CD8-positive, alpha-beta memory T cell (primary cell): ENCODE data around the gene PHF20. TPM values are rescaled to one million over a fixed set of nuclear protein-coding genes. Genes with fewer than 3 reads are reported as not detected.

Experiments used
- CTCF ChIA-PET: fragments of 350-600 bp; sonication (Branson Sonifier 250); formaldehyde crosslinking; loops from one replicate; lab custom pipeline; 2021; ENCODE audit warnings: antibody characterized with exemption; lab: Charles Lee
- POLR2A ChIA-PET: fragments of 350-600 bp; sonication (Branson Sonifier 250); formaldehyde crosslinking; loops from one replicate; lab custom pipeline; 2021; ENCODE audit warnings: antibody characterized with exemption; lab: Charles Lee
- DNase-seq, 5 donors: peaks; one replicate each; pipeline versions ENCODE4 v3.0.0 to v3.0.0-alpha.2; 2020 to 2022; ENCODE audit warnings: mixed read lengths in 1 of 5
- H3K27ac ChIP-seq: one replicate; pipeline ENCODE4 v1.7.0; 2013; ENCODE audit warnings: low read depth, mild to moderate bottlenecking, low read length, moderate library complexity
- H3K27me3 ChIP-seq: 2 replicates; pipeline ENCODE4 v1.7.0; 2013; ENCODE audit warnings: low read length, mild to moderate bottlenecking; ENCODE audit not compliant: insufficient read depth, poor library complexity, severe bottlenecking
- H3K36me3 ChIP-seq: 2 replicates; pipeline ENCODE4 v1.7.0; 2013; ENCODE audit warnings: mild to moderate bottlenecking, low read length, moderate library complexity; ENCODE audit not compliant: insufficient read depth
- H3K4me1 ChIP-seq: 2 replicates; pipeline ENCODE4 v1.7.0; 2013; ENCODE audit warnings: mild to moderate bottlenecking, low read length, moderate library complexity; ENCODE audit not compliant: insufficient read depth
- H3K4me3 ChIP-seq: 2 replicates; pipeline ENCODE4 v1.7.0; 2013; ENCODE audit warnings: mild to moderate bottlenecking, low read length
- H3K9me3 ChIP-seq: 2 replicates; pipeline ENCODE4 v1.7.0; 2013; ENCODE audit warnings: mild to moderate bottlenecking, low read length
- H3K27ac Mint-ChIP-seq, 8 donors: one replicate each; pipeline ENCODE4 v1.8.0; 2020 to 2021; ENCODE audit warnings: mixed read lengths in 8 of 8, mild to moderate bottlenecking in 6 of 8, inconsistent platforms in 3 of 8, moderate library complexity in 3 of 8
- H3K27me3 Mint-ChIP-seq, 2 donors: one replicate each; pipeline ENCODE4 v1.8.0; 2020 to 2021; ENCODE audit warnings: mixed read lengths in 2 of 2, mild to moderate bottlenecking in 1 of 2, moderate library complexity in 1 of 2
- H3K36me3 Mint-ChIP-seq, 3 donors: one replicate each; pipeline ENCODE4 v1.8.0; 2020 to 2021; ENCODE audit warnings: mixed read lengths in 3 of 3, inconsistent platforms in 1 of 3, mild to moderate bottlenecking in 1 of 3
- H3K4me1 Mint-ChIP-seq, 3 donors: one replicate each; pipeline ENCODE4 v1.8.0; 2020 to 2021; ENCODE audit warnings: mixed read lengths in 3 of 3, inconsistent platforms in 1 of 3, mild to moderate bottlenecking in 1 of 3
- H3K4me3 Mint-ChIP-seq, 7 donors: one replicate each; pipeline ENCODE4 v1.8.0; 2020 to 2021; ENCODE audit warnings: mixed read lengths in 7 of 7, mild to moderate bottlenecking in 6 of 7, moderate library complexity in 4 of 7, inconsistent platforms in 2 of 7
- H3K9me3 Mint-ChIP-seq, 5 donors: one replicate each; pipeline ENCODE4 v1.8.0; 2020 to 2022; ENCODE audit warnings: mixed read lengths in 5 of 5, mild to moderate bottlenecking in 3 of 5, moderate library complexity in 2 of 5, inconsistent platforms in 1 of 5
- polyA plus RNA-seq: library from polyadenylated mRNA; unstranded; fragments of 300-500 nt; fragmentation: Illumina TruSeq; gene quantifications from one replicate; pipeline ENCODE4 v1.2.3, GENCODE V29; 2021
- total RNA-seq, 2 experiments: library from RNA; stranded (reverse); gene quantifications; one replicate each; pipeline ENCODE4 v1.2.3, GENCODE V29; 2021

The PHF20 gene
- total and polyA plus RNA-seq, 3 experiments from 2014 or later = 53.9 to 124 (median 54.3) TPM

DNA sequence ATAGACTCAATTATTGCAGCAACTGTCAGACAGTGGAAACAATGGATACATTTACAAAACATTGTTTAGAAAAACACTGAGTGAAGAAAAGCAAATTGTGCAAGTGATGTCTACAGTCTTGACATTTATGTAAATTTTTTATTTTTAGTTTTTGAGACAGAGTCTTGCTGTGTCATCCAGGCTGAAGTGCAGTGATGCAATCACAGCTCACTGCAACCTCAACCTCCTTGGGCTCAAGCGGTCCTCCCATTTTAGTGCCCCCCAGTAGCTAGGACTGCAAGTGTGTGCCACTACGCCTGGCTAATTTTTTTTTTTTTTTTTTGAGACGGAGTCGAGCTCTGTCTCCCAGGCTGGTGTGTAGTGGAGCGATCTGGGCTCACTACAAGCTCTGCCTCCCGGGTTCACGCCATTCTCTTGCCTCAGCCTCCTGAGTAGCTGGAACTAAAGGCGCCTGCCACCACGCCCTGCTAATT lies 206.3 kb downstream of the PHF20 start:
- H3K36me3 Mint-ChIP-seq = peaks cover 0 to 2% (median 0%) of the 10 kb centered on the region in 3 donors
- Histone ChIP-seq H3K4me1 (no peaks in the 10 kb centered on the region), H3K9me3 (no peaks in the 10 kb centered on the region), H3K36me3 (no peaks in the 10 kb centered on the region), H3K4me3 (no peak overlapping the region), H3K27me3 (no peaks in the 10 kb centered on the region), H3K27ac (no peak overlapping the region)
- H3K27ac Mint-ChIP-seq = no peak overlapping the region
- H3K4me1 Mint-ChIP-seq = no peaks in the 10 kb centered on the region
- POLR2A ChIA-PET = no interaction called here
- CTCF ChIA-PET = interaction anchor here (3.9 kb wide), 1 partner anchor 15 kb away, joined by 20 read pairs; no protein-coding TSS in a partner anchor
- no peak overlapping the region for H3K4me3 Mint-ChIP-seq
- H3K27me3 Mint-ChIP-seq = peaks cover 7 to 12% of the 10 kb centered on the region in 2 donors
- DNase-seq = no peak
- H3K9me3 Mint-ChIP-seq = no peaks in the 10 kb centered on the region

DNA sequence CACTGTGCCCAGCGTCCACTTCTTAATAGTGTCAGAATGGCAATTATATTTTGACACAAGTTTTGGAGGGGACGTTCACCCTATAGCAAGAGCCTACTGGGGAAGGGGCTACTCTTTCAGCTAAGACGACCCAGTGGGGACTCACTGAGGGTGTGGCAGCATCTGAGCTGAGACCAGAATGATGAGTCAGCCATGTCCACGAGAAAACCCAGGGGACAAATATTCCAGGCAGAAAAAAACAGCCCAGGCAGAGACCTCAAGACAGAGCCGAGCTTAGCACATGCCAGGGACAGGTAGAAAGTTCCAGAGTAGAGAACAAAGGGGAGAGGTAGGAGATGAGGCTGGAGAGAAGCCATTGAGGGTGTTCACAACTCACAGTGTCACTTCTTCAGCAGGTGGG lies 207.7 kb downstream of the PHF20 start:
- no peak for DNase-seq
- CTCF ChIA-PET = interaction anchor here (1.1 to 3.9 kb wide), 3 partner anchors 11 to 159 kb away, joined by 3 to 20 read pairs (median 3); no protein-coding TSS in a partner anchor
- H3K4me1 Mint-ChIP-seq = peaks cover 0 to 2% (median 0%) of the 10 kb centered on the region in 3 donors
- H3K27ac Mint-ChIP-seq = no peak overlapping the region
- Histone ChIP-seq H3K4me1 (no peaks in the 10 kb centered on the region), H3K4me3 (no peak overlapping the region), H3K9me3 (no peaks in the 10 kb centered on the region), H3K27me3 (no peaks in the 10 kb centered on the region), H3K36me3 (no peaks in the 10 kb centered on the region), H3K27ac (no peak overlapping the region)
- peaks cover 0 to 2% (median 0%) of the 10 kb centered on the region in 3 donors for H3K36me3 Mint-ChIP-seq
- no peak overlapping the region for H3K4me3 Mint-ChIP-seq
- no peaks in the 10 kb centered on the region for H3K9me3 Mint-ChIP-seq
- peaks cover 7 to 8% of the 10 kb centered on the region in 2 donors for H3K27me3 Mint-ChIP-seq
- POLR2A ChIA-PET = no interaction called here

DNA sequence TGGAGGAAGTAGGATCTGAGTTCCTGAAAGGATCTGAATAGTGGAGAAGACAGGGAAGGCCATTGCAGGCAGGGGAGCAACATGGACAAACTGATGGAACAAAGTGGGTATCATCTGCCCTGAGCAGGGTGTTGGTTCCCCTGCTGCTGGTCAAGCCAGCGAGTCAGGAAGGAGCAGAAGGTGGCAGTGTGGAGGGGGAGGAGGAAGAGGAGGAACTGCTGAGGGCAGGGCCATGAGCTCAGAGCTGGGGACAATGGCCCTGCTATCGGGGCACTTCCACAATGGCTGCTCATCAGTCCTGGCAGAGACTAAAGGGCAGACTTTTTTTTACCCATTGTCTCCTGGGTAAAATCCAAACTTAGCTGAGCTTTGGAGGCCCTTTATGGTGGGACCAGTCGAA lies 210.2 kb downstream of the PHF20 start:
- Histone ChIP-seq H3K36me3 (no peaks in the 10 kb centered on the region), H3K9me3 (no peaks in the 10 kb centered on the region), H3K27ac (no peak overlapping the region), H3K4me1 (no peaks in the 10 kb centered on the region), H3K4me3 (no peak overlapping the region), H3K27me3 (no peaks in the 10 kb centered on the region)
- H3K36me3 Mint-ChIP-seq = peaks cover 0 to 2% (median 0%) of the 10 kb centered on the region in 3 donors
- peaks cover 0 to 2% (median 0%) of the 10 kb centered on the region in 3 donors for H3K4me1 Mint-ChIP-seq
- ChIA-PET CTCF (interaction anchor here (2.0 to 3.9 kb wide), 3 partner anchors 11 to 157 kb away, joined by 4 to 20 read pairs (median 7); no protein-coding TSS in a partner anchor), POLR2A (interaction anchor here (0.6 kb wide), 1 partner anchor 28 kb away, joined by 3 read pairs; no protein-coding TSS in a partner anchor)
- H3K9me3 Mint-ChIP-seq = no peaks in the 10 kb centered on the region
- peak overlapping the region in 1 of 8 donors; percentile 95 for H3K27ac Mint-ChIP-seq
- peaks cover 6 to 9% of the 10 kb centered on the region in 2 donors for H3K27me3 Mint-ChIP-seq
- H3K4me3 Mint-ChIP-seq = no peak overlapping the region
- DNase-seq = no peak

- peaks cover 7 to 12% of the 10 kb centered on the region in 2 donors for H3K27me3 Mint-ChIP-seq
- no peaks in the 10 kb centered on the region for H3K9me3 ChIP-seq
- POLR2A ChIA-PET = no interaction called here
Observed at GRCh38 chr20:35984382-35984781, 212.6 kb downstream of the PHF20 start.

GRCh38 chr20:35985806-35986205 lies 214.0 kb downstream of the PHF20 start:
- Histone ChIP-seq H3K36me3 (no peaks in the 10 kb centered on the region), H3K9me3 (no peaks in the 10 kb centered on the region), H3K27me3 (peaks cover 5% of the 10 kb centered on the region), H3K27ac (no peak overlapping the region), H3K4me3 (no peak overlapping the region), H3K4me1 (no peaks in the 10 kb centered on the region)
- no peaks in the 10 kb centered on the region for H3K9me3 Mint-ChIP-seq
- H3K27me3 Mint-ChIP-seq = peaks cover 5 to 13% of the 10 kb centered on the region in 2 donors
- peaks cover 0 to 2% (median 0%) of the 10 kb centered on the region in 3 donors for H3K4me1 Mint-ChIP-seq
- no peak for DNase-seq
- no peak overlapping the region for H3K4me3 Mint-ChIP-seq
- CTCF ChIA-PET = interaction anchor here (1.0 to 1.7 kb wide), 2 partner anchors 9 to 153 kb away, joined by 3 to 6 read pairs; no protein-coding TSS in a partner anchor
- no peak overlapping the region for H3K27ac Mint-ChIP-seq
- H3K36me3 Mint-ChIP-seq = peaks cover 0 to 2% (median 0%) of the 10 kb centered on the region in 3 donors
- POLR2A ChIA-PET = no interaction called here

More at GRCh38 chr20:35984382-35984781, 212.6 kb downstream of the PHF20 start:
- peaks cover 5% of the 10 kb centered on the region for H3K27me3 ChIP-seq
- peak overlapping the region in 1 of 8 donors; percentile 55 for H3K27ac Mint-ChIP-seq
- H3K36me3 Mint-ChIP-seq = peaks cover 0 to 2% (median 0%) of the 10 kb centered on the region in 3 donors
- H3K27ac ChIP-seq = no peak overlapping the region
- no peaks in the 10 kb centered on the region for H3K4me1 ChIP-seq
- peaks cover 0 to 2% (median 0%) of the 10 kb centered on the region in 3 donors for H3K4me1 Mint-ChIP-seq
- CTCF ChIA-PET = interaction anchor here (1.7 to 1.9 kb wide), 2 partner anchors 10 to 154 kb away, joined by 4 to 6 read pairs; no protein-coding TSS in a partner anchor
- H3K4me3 Mint-ChIP-seq = no peak overlapping the region
- no peak for DNase-seq
- no peak overlapping the region for H3K4me3 ChIP-seq
- no peaks in the 10 kb centered on the region for H3K36me3 ChIP-seq
- no peaks in the 10 kb centered on the region for H3K9me3 Mint-ChIP-seq

DNA sequence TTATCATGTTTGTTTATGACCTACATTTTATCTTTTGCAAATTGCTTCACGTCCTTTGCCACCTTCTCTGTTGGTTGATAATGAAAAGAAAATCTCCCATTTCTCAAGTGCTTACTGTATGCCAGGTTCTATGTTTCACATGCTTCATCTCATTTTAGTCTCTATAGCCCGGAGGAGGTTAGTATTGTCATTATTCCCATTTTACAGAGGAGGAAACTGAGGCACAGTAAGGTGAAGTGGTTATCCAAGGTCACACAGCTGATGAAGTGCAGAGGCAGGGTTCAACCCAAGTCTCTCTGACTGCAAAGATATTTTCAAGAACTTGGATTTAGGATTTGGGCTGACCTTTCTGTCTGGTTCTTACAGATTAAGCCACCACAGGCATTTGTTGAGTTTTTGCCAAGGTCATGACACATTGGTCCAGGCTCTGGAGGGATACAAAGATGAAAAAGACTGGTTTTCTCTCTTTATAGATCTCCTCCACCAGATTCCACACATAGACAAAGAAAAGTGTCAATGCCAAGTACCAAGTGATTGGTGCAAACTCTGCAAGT lies 217.2 kb downstream of the PHF20 start:
- DNase-seq = no peak
- CTCF ChIA-PET = no interaction called here
- peaks cover 5 to 13% of the 10 kb centered on the region in 2 donors for H3K27me3 Mint-ChIP-seq
- peaks cover 5 to 7% (median 5%) of the 10 kb centered on the region in 3 donors for H3K4me1 Mint-ChIP-seq
- Histone ChIP-seq H3K27ac (no peak overlapping the region), H3K27me3 (peaks cover 5% of the 10 kb centered on the region), H3K4me1 (no peaks in the 10 kb centered on the region), H3K9me3 (no peaks in the 10 kb centered on the region), H3K4me3 (no peak overlapping the region), H3K36me3 (no peaks in the 10 kb centered on the region)
- no peaks in the 10 kb centered on the region for H3K9me3 Mint-ChIP-seq
- no peaks in the 10 kb centered on the region for H3K36me3 Mint-ChIP-seq
- POLR2A ChIA-PET = no interaction called here
- no peak overlapping the region for H3K27ac Mint-ChIP-seq
- H3K4me3 Mint-ChIP-seq = no peak overlapping the region

DNA sequence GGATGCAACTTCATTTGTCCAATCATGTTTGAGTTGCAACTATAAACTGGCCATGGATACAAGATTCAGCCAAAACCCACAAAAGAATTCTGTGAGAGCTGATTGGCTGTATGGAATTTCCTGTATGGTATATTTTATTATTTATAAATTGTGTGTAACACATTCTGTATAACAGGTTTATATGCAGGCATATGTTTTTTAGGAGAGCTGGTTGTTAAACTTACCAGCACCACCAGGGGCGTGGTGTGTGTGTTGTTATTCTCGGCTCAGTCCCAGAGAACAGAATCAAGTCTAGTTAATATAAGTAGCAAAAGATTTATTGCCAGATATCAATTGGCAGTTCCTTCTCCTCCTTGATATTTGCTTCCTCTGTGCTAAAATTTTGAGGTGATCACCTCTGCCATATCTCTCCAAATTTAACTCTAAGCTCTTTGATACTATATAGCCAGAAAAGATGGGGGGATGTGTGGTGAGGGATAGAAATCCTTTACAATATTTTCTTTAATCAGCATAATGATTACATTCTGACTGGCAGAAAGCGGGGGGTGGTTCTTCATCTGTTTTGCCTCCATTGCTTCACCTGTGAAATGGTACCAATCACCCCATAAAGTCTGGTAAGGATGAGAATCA lies 219.4 kb downstream of the PHF20 start:
- H3K27me3 ChIP-seq = peaks cover 5% of the 10 kb centered on the region
- no peaks in the 10 kb centered on the region for H3K9me3 Mint-ChIP-seq
- peaks cover 5 to 10% (median 7%) of the 10 kb centered on the region in 3 donors for H3K4me1 Mint-ChIP-seq
- CTCF ChIA-PET = interaction anchor here (0.9 to 6.4 kb wide), 10 partner anchors 12 to 210 kb away, joined by 3 to 193 read pairs (median 6); partner anchors contain the start of gene SCAND1
- no peak overlapping the region for H3K27ac ChIP-seq
- H3K36me3 ChIP-seq = no peaks in the 10 kb centered on the region
- no peak overlapping the region for H3K4me3 ChIP-seq
- H3K27ac Mint-ChIP-seq = no peak overlapping the region
- POLR2A ChIA-PET = no interaction called here
- no peaks in the 10 kb centered on the region for H3K4me1 ChIP-seq
- no peak overlapping the region for H3K4me3 Mint-ChIP-seq
- no peaks in the 10 kb centered on the region for H3K36me3 Mint-ChIP-seq
- H3K9me3 ChIP-seq = no peaks in the 10 kb centered on the region
- no peak for DNase-seq
- peaks cover 5 to 13% of the 10 kb centered on the region in 2 donors for H3K27me3 Mint-ChIP-seq
